ENCODE data around the gene UQCC5. TPM values are rescaled to one million over a fixed set of nuclear protein-coding genes. Genes with fewer than 3 reads are reported as not detected.

UQCC5 gene
- total RNA-seq, 1 donor from 2014 or later = not detected

DNA sequence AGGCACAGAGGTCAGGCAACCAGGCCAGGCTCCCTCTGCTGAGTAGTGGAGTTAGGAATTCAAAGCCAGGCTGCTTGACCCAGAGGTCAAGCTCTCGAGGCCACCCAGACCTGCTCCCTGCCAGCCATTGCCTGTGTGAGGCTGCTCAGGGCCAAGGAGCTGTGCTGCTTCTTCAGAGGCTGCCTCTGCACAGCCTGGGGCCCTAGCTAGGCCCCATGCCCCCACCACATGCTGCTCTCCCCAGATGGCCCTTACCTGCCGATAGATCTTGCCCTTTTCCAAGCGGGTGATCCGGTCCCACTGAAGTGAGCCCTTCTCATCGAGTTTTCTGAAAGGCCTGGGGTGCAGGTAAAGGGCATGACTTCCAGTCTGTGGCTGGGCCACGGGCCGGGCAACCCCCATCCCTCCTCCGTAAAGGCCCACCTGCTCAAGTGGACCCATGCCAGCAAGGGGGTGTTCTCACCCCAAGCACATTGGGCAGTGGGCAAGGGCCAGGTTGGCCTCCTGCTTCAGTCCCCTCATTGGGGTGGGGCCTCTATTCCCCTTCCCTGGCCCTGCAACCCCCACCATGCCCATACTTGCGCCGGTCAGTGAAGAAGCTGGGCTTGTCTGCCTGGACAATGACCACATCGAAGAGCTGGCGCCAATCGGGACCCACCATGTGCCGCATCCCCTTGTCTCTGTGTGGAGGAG, 9.2 kb upstream of the UQCC5 start:
- peaks cover 0 to 19% of the 10 kb centered on the region in 2 donors for H3K4me1 ChIP-seq

GRCh38 chr3:52527732-52528585, 8.4 kb upstream of the UQCC5 start:
- no peak for TF ChIP-seq CTCF (IDR thresholded peaks at IDR 0.05)
- peaks cover 9 to 11% of the 10 kb centered on the region in 2 donors for H3K36me3 ChIP-seq
- no peak for DNase-seq (ENCODE audit: low spot score in 2 of 2)
- intact Hi-C loops (cut with DNase I) = no loop called here
- H3K9me3 ChIP-seq = no peaks in the 10 kb centered on the region
- H3K4me1 ChIP-seq = peaks cover 4 to 25% of the 10 kb centered on the region in 2 donors
- no peak overlapping the region for H3K4me3 ChIP-seq
- H3K27ac ChIP-seq = no peak overlapping the region
- H3K27me3 ChIP-seq = no peaks in the 10 kb centered on the region

More for the DNA sequence above, 9.2 kb upstream of the UQCC5 start:
- no peak for DNase-seq (ENCODE audit: low spot score in 2 of 2)
- no peak overlapping the region for H3K27ac ChIP-seq
- no peaks in the 10 kb centered on the region for H3K9me3 ChIP-seq
- TF ChIP-seq CTCF (IDR thresholded peaks at IDR 0.05) = no peak
- peaks cover 9 to 11% of the 10 kb centered on the region in 2 donors for H3K36me3 ChIP-seq
- H3K4me3 ChIP-seq = no peak overlapping the region
- H3K27me3 ChIP-seq = no peaks in the 10 kb centered on the region
- intact Hi-C loops (cut with DNase I) = no loop called here

- no peak for TF ChIP-seq CTCF (IDR thresholded peaks at IDR 0.05)
- no peak for DNase-seq (ENCODE audit: low spot score in 2 of 2)
- peaks cover 9 to 11% of the 10 kb centered on the region in 2 donors for H3K36me3 ChIP-seq
- H3K27me3 ChIP-seq = no peaks in the 10 kb centered on the region
- H3K9me3 ChIP-seq = no peaks in the 10 kb centered on the region
- peak overlapping the region in 1 of 2 donors; percentile 7 for H3K27ac ChIP-seq
- intact Hi-C loops (cut with DNase I) = no loop called here
- H3K4me3 ChIP-seq = no peak overlapping the region
- peaks cover 4 to 27% of the 10 kb centered on the region in 2 donors for H3K4me1 ChIP-seq
Measured at GRCh38 chr3:52528586-52529375, 7.6 kb upstream of the UQCC5 start.

DNA sequence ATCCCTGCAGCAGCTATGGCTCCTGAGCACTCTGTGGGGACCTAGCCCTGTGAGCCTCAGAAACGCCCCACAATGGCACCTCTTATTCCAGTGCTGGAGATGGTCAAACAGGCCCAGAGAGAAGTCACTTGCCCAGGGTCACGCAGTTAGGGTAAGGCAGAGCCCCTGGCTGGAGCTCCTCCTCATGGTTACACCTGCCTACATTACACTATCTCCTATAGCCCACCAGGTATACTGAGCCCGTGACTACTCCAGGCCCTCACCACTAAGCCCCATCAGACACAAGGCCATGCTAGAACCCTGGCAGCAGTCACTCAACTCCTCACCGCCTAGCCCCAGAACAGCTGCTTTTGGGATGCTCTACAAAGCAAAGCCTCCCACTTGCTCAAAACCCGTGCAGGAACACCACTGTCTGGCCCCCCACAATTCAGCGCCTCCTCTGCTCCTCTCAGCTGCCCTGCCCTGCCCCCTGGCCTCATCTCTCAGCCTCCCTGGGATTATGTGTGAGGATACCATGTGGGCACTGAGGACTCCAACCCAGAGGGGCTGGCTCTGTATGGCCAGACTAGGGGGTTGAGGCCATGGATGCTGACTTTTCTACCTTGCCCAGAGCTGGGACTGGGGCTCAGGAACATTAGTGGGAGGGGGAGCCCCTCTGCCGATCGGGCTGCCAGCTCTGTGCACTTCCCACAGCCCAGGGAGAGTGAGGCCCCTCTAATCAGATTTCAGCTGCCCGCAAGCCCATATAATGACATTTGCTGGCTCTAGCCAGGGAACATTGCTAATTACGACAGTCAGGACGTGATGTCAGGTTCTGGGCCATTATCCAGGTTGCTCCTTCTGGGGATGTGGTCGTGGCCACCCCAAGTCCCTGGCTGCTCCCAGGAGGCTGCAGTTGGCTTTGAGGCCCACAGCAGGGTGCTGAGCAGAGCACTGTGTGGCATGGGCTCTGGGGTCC, 6.8 kb upstream of the UQCC5 start:
- Histone ChIP-seq H3K4me1 (peaks cover 4 to 27% of the 10 kb centered on the region in 2 donors), H3K27me3 (no peaks in the 10 kb centered on the region), H3K9me3 (no peaks in the 10 kb centered on the region), H3K36me3 (peaks cover 4 to 11% of the 10 kb centered on the region in 2 donors), H3K4me3 (no peak overlapping the region), H3K27ac (peak overlapping the region; percentile 49 to 80)
- intact Hi-C loops (cut with DNase I) = loop anchor here (5.0 to 10.0 kb wide), 2 partner anchors 242 to 365 kb away; partner anchors contain the start of genes GLYCTK and STIMATE
- DNase-seq (ENCODE audit: low spot score in 2 of 2) = peak in 1 of 2 donors; percentile 80
- no peak for TF ChIP-seq CTCF (IDR thresholded peaks at IDR 0.05)
